ENCODE data around the gene CBX3. TPM values are rescaled to one million over a fixed set of nuclear protein-coding genes. Genes with fewer than 3 reads are reported as not detected.
A peak's percentile ranks its signal among the peaks of the same experiment; 100 is the strongest.
"Not testable (repeated sequence)": the region's sequence is repeated elsewhere in the genome, so short reads cannot be mapped to it uniquely, and the experiment has no call there.

The CBX3 gene
- polyA plus RNA-seq, 10 donors: 155 to 211 (median 180) TPM

GRCh38 chr7:26186364-26187311 is 14.9 kb upstream of the CBX3 start:
- DNase-seq: no peak

GRCh38 chr7:26187380-26188205 is 14.0 kb upstream of the CBX3 start:
- peak in 1 of 3 donors; percentile 34 for DNase-seq

DNA sequence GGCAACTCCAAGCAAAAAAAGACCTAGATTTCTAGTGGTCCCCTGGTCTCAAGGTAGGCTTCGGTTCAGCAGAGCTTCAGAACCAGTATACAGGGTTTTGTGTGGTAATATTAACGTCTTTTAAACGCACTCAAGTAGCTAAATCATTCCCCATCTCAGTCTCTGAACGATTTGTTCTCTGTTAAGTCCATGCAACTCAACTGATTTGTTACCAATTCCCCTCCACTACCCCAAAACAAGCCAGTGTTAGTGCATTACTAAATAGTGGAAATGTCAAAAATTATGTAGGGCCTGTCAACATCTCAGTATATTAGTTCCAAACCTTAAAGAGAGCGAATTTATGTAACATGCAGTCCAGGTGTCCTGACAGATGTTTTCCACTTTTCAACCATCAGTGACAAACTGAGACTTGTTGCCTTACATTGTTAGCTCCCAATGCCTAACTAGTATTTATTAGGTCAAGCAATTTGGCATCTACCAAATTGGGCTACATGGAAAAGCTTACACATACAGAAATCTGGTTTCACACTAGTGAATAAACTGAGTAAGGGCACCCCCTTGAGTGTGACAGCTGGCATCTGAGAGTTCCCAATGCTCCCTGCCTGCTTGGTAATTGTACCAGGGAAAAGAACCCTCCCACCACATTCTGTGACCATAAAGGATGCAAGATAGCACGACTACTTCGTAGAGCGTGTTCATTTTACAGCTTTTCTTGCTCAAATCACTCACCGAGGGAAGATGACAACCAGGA is 13.2 kb upstream of the CBX3 start:
- DNase-seq: no peak

- no peak for DNase-seq
These were observed 12.5 kb upstream of the CBX3 start for GRCh38 chr7:26188957-26189541.

- DNase-seq: no peak
These were observed 11.8 kb upstream of the CBX3 start for GRCh38 chr7:26189697-26190096.

- DNase-seq: no peak
These were observed 11.1 kb upstream of the CBX3 start for GRCh38 chr7:26190417-26190869.

DNA sequence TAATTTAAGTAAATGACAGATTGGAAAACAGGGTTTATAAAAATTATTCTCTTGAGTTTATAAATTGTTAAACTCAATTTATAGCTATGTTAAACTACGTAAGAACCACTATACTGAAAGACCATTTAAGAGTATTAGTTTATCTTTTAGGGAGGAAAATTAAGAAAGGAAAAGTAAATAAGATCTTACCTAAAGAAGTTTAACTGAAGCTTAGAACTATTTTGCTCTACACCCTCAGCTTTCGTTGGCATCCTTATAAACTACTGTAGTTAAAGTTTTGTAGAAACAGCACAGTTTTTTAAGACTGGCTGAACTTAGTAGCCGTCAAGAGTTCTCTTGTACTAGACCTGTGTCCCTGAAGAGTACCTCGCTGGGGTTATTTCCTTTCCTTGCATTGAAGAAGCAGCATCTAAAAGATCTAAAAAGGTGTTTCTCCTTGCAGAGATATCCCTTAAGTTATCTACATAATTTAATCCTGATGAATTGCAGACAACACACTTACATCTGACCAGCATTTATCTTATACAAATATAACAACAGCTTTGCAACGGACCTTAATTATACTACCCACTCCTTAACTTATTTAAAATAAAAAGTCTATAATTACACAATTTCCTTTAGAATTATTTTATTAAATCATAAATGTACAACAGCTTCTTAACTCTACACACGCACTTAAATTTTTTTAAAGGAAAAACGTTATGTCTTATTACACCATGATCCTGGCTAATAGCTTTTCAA is 10.1 kb upstream of the CBX3 start:
- no peak for DNase-seq

GRCh38 chr7:26191974-26192479 is 9.5 kb upstream of the CBX3 start:
- DNase-seq: no peak

- DNase-seq: no peak
These were observed 9.0 kb upstream of the CBX3 start for GRCh38 chr7:26192485-26193087.

GRCh38 chr7:26193432-26194207 is 7.9 kb upstream of the CBX3 start:
- DNase-seq: no peak

GRCh38 chr7:26194764-26195163 is 6.8 kb upstream of the CBX3 start:
- not testable (repeated sequence) for DNase-seq

- no peak for DNase-seq
These were observed 6.4 kb upstream of the CBX3 start for GRCh38 chr7:26195182-26195581.

- no peak for DNase-seq
These were observed 5.5 kb upstream of the CBX3 start for GRCh38 chr7:26195867-26196657.

DNA sequence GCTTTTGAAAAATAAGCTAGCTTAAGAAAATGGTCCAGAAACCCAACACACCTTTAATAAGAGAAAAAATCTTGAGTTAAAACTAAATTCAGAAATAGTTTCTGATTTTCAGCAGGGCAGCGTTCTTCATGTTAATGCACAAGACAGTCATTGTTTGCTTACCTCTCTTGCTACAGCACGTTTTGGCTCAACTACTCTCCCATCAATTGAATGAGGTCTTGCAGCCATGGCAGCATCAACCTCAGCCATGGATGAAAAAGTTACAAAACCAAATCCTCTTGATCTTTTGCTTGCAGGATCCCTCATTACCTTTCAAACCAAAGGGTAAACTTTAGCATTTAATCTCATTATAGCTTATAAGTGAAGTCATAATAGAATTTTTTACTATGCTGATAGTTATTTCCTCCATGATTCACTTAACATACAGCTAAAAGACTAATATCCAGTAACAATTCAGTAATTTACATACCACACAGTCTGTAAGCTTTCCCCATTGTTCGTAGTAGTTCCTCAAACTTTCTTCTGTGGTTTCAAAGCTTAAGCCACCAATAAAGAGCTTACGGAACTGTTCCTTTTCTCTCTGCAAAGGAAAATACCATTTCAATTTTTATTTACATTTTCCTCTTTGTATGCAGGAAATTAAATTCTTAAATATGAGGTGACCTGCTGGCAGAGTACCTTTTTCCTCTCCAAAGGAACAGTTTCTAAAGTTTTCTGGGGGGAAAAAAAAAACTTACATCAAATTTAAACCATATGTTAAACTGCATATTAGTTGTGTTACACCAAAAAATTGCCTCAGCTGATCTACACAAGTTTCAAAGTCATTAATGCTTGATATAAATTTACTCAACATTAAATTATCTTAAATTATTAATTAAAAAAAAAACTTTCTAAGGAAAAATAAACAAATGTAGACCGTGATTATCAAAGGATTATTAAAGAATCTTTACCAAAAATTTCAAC is 4.1 kb upstream of the CBX3 start:
- no peak for DNase-seq

DNA sequence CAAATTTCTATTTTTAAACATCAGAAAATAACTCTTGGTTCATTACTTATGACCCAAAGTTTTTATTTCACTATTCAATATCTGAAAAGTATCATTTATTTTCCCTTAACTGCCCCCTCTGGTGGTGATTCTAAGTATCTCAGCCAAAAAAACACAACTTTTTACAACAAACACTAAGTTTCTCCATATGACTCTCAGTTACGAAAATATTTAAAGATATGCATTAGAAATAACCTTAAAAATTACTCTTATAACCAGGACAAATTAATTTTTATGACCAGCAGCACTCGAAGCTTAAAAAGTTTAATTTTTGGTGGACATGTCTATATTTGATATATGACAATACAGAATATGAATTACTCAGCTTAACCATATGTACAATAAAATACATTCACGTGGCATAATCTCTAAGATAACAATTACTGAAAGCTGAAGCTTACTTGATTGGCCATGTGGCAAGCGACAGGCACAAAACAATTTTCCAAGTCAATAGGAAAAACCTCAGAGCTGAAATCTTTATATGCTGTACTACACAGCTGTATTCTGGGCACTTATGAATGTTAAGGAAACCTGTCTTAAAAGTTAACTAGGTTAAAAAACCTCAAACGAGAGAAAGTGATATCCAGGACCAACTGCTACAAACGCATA is 3.3 kb upstream of the CBX3 start:
- peak; percentile 53 to 73 (median 64) for DNase-seq

DNA sequence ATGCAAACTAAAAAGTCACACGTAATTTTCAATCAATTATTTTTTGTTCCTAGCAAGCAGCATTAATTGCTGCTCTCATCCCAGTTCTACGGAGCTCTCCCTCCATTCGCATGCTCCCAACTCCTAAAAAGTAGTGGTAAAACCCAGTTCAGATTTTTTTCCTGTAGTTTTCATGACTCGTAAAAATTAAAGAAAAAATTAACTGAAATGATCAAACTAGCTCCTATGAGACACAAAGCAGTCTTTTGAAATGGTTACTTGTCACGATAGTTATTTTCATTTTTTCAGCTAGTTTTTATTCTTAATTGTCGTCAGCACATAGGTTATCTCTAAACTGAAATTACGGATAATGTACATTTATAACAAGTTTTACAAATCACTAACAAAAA is 2.8 kb upstream of the CBX3 start:
- DNase-seq: no peak
